Left ventricle myocardium superior (tissue), 1 donor: ENCODE results near the gene PACSIN1. TPM values are rescaled to one million over a fixed set of nuclear protein-coding genes. Genes with fewer than 3 reads are reported as not detected.

Source experiments
- ATAC-seq: fragments of 200-7000 bp; cut with Tn5 transposase; one replicate; pipeline ENCODE4 v1.9.1; 2020; ENCODE audit warnings: mild to moderate bottlenecking, moderate library complexity
- DNase-seq: peaks from one replicate; pipeline ENCODE4 v3.0.0-alpha.2; 2020
- intact Hi-C: fragments of 100-400 bp; cut with micrococcal nuclease; formaldehyde crosslinking; loops from one replicate; pipeline ENCODE4 v1.11.0; 2022
- total RNA-seq: library from RNA; stranded (reverse); fragmentation: NEBNext Ultra II Directional; extraction: Animal tissue kit (Norgen Biotek cat#: 25700); gene quantifications from one replicate; pipeline ENCODE4 v1.2.1, GENCODE V29; 2021
- donor health status: DM: no; HTN: yes; CAD: no; lungs with severe emphysema.

The PACSIN1 gene
- total RNA-seq, 1 donor from 2014 or later, result 13.6 TPM

- intact Hi-C loops, result no loop called here
- DNase-seq (no peak), ATAC-seq (no peak)
Measured at GRCh38 chr6:34523441-34524206, 57.7 kb downstream of the PACSIN1 start.

- intact Hi-C loops, result no loop called here
- no peak for ATAC-seq
- no peak for DNase-seq
Measured at GRCh38 chr6:34524499-34524898, 58.6 kb downstream of the PACSIN1 start.

GRCh38 chr6:34524971-34525370, 59.1 kb downstream of the PACSIN1 start:
- no peak for DNase-seq
- intact Hi-C loops, result loop anchor here (5.0 kb wide), 1 partner anchor 82 kb away; no protein-coding TSS in a partner anchor
- ATAC-seq, result no peak

GRCh38 chr6:34525431-34526175, 59.7 kb downstream of the PACSIN1 start:
- intact Hi-C loops, result loop anchor here (5.0 kb wide), 1 partner anchor 82 kb away; no protein-coding TSS in a partner anchor
- DNase-seq (no peak), ATAC-seq (no peak)

GRCh38 chr6:34526241-34526972, 60.5 kb downstream of the PACSIN1 start:
- no peak for DNase-seq
- intact Hi-C loops, result loop anchor here (5.0 kb wide), 1 partner anchor 81 kb away; no protein-coding TSS in a partner anchor

GRCh38 chr6:34526992-34527728, 61.3 kb downstream of the PACSIN1 start:
- ATAC-seq (peak; percentile 95), DNase-seq (peak; percentile 98)
- intact Hi-C loops, result loop anchor here (5.0 kb wide), 1 partner anchor 80 kb away; no protein-coding TSS in a partner anchor

More at GRCh38 chr6:34526241-34526972, 60.5 kb downstream of the PACSIN1 start:
- peak; percentile 11 for ATAC-seq

- ATAC-seq (no peak), DNase-seq (no peak)
Measured at GRCh38 chr6:34527751-34528670, 62.1 kb downstream of the PACSIN1 start.

GRCh38 chr6:34528996-34529664, 63.3 kb downstream of the PACSIN1 start:
- DNase-seq (peak; percentile 15), ATAC-seq (no peak)
- intact Hi-C loops, result loop anchor here (5.0 kb wide), 1 partner anchor 78 kb away; no protein-coding TSS in a partner anchor

More at GRCh38 chr6:34527751-34528670, 62.1 kb downstream of the PACSIN1 start:
- intact Hi-C loops, result loop anchor here (5.0 kb wide), 1 partner anchor 79 kb away; no protein-coding TSS in a partner anchor

- intact Hi-C loops, result loop anchor here (5.0 kb wide), 1 partner anchor 78 kb away; no protein-coding TSS in a partner anchor
- ATAC-seq (peak; percentile 30), DNase-seq (peak; percentile 70)
Measured at GRCh38 chr6:34529665-34530327, 63.9 kb downstream of the PACSIN1 start.

GRCh38 chr6:34530753-34531365, 65.0 kb downstream of the PACSIN1 start:
- ATAC-seq, result no peak
- intact Hi-C loops, result no loop called here
- DNase-seq, result no peak

GRCh38 chr6:34531580-34532201, 65.8 kb downstream of the PACSIN1 start:
- peak; percentile 52 for DNase-seq

GRCh38 chr6:34532230-34532629, 66.4 kb downstream of the PACSIN1 start:
- intact Hi-C loops, result no loop called here
- ATAC-seq (no peak), DNase-seq (no peak)

More at GRCh38 chr6:34531580-34532201, 65.8 kb downstream of the PACSIN1 start:
- peak; percentile 8 for ATAC-seq
- intact Hi-C loops, result no loop called here

GRCh38 chr6:34534146-34534545, 68.3 kb downstream of the PACSIN1 start:
- DNase-seq (no peak), ATAC-seq (no peak)
- intact Hi-C loops, result no loop called here

- ATAC-seq, result no peak
- DNase-seq, result no peak
- intact Hi-C loops, result no loop called here
Measured at GRCh38 chr6:34534656-34535055, 68.8 kb downstream of the PACSIN1 start.

GRCh38 chr6:34535199-34535598, 69.3 kb downstream of the PACSIN1 start:
- ATAC-seq, result no peak
- intact Hi-C loops, result no loop called here
- no peak for DNase-seq

GRCh38 chr6:34535646-34536045, 69.8 kb downstream of the PACSIN1 start:
- intact Hi-C loops, result no loop called here
- ATAC-seq (no peak), DNase-seq (no peak)
